Measurements from ENCODE around the gene EIF2B2. TPM values are rescaled to one million over a fixed set of nuclear protein-coding genes. Genes with fewer than 3 reads are reported as not detected.

EIF2B2 gene
- polyA plus RNA-seq (ENCODE audit: insufficient read length in 10 of 10), result 10 to 100 TPM; 43.6 to 60.2 (median 47.8) TPM
- long read RNA-seq, donor 1, full-length matches to known transcripts, result 13 of 19 reads
- long read RNA-seq, donor 1, partial matches to known transcripts, result 6 of 19 reads
- long read RNA-seq, donor 1, other reads (novel, unspliced or antisense), result 0 of 19 reads
- long read RNA-seq, donor 2, full-length matches to known transcripts, result 19 of 19 reads
- long read RNA-seq, donor 2, partial matches to known transcripts, result 0 of 19 reads
- long read RNA-seq, donor 2, other reads (novel, unspliced or antisense), result 0 of 19 reads
- long read RNA-seq, donor 3, result 0 reads
- long read RNA-seq, donor 4, full-length matches to known transcripts, result 16 of 16 reads
- long read RNA-seq, donor 4, partial matches to known transcripts, result 0 of 16 reads
- long read RNA-seq, donor 4, other reads (novel, unspliced or antisense), result 0 of 16 reads
- long read RNA-seq, donor 5, full-length matches to known transcripts, result 15 of 15 reads
- long read RNA-seq, donor 5, partial matches to known transcripts, result 0 of 15 reads
- long read RNA-seq, donor 5, other reads (novel, unspliced or antisense), result 0 of 15 reads
- long read RNA-seq, donor 6, full-length matches to known transcripts, result 10 of 20 reads
- long read RNA-seq, donor 6, partial matches to known transcripts, result 10 of 20 reads
- long read RNA-seq, donor 6, other reads (novel, unspliced or antisense), result 0 of 20 reads
- long read RNA-seq, donor 7, full-length matches to known transcripts, result 13 of 20 reads
- long read RNA-seq, donor 7, partial matches to known transcripts, result 7 of 20 reads
- long read RNA-seq, donor 7, other reads (novel, unspliced or antisense), result 0 of 20 reads
- long read RNA-seq, donor 8, full-length matches to known transcripts, result 11 of 11 reads
- long read RNA-seq, donor 8, partial matches to known transcripts, result 0 of 11 reads
- long read RNA-seq, donor 8, other reads (novel, unspliced or antisense), result 0 of 11 reads
- long read RNA-seq, donor 9, full-length matches to known transcripts, result 3 of 3 reads
- long read RNA-seq, donor 9, partial matches to known transcripts, result 0 of 3 reads
- long read RNA-seq, donor 9, other reads (novel, unspliced or antisense), result 0 of 3 reads

GRCh38 chr14:75002392-75003249 lies at the start of gene EIF2B2:
Gene EIF2B2 (plus strand): TSS chr14:75002921. CDS start chr14:75002991, 70 bp downstream.
- DNase-seq, result peak; percentile 97 to 99 (median 98)

DNA sequence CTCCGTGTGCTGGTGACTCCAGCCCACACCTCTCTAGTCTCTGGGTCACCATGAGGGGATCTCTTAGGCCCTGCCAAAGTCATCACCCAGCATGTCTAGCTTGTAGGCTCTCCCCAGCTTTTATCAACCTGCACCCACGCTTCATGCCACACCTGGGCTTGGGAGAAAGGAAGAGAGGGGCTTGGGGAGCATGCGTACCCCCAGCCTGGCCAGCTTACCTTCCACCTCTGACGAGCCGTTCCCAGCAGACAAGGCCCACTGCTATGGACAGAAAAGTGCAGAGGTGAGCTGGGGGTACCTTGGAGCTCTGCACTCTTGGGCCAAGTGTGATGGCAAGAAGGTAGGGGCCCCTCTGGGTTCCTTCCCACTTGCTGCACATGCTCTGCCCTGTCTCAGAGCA lies 49.0 kb upstream of the EIF2B2 start:
- no peak for DNase-seq

GRCh38 chr14:74954232-74954946 lies 48.3 kb upstream of the EIF2B2 start:
- DNase-seq, result peak in 1 of 3 donors; percentile 59

DNA sequence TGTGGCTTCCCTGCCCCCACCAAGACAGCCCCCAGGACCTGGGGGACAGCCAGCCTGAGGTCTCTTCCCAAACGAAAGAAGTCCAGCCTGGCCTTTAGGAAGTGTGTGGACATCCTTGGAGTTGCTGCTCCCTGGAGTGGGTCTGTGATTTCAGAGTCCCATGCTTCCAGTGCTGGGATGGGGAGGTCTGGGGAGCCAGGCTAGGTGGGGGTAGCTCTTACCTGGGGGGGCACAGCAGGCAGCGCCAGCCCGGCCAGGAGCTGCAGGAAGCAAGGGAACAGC lies 47.8 kb upstream of the EIF2B2 start:
- DNase-seq, result no peak

- peak in 1 of 3 donors; percentile 79 for DNase-seq
Observed at GRCh38 chr14:74955229-74956026, 47.3 kb upstream of the EIF2B2 start, which contains the start of gene PGF. Gene PGF (minus strand): TSS chr14:74955597. CDS start chr14:74955242, 355 bp downstream.

GRCh38 chr14:74956027-74956279 lies 46.8 kb upstream of the EIF2B2 start:
- DNase-seq, result no peak

- no peak for DNase-seq
Observed at GRCh38 chr14:74956280-74957072, 46.2 kb upstream of the EIF2B2 start.

GRCh38 chr14:74959596-74960180 lies 43.0 kb upstream of the EIF2B2 start:
- DNase-seq, result no peak

GRCh38 chr14:74960736-74961135 lies 42.0 kb upstream of the EIF2B2 start:
- no peak for DNase-seq

- no peak for DNase-seq
Observed at GRCh38 chr14:74961238-74961911, 41.3 kb upstream of the EIF2B2 start.

GRCh38 chr14:74962046-74962445 lies 40.7 kb upstream of the EIF2B2 start:
- peak in 1 of 3 donors; percentile 12 for DNase-seq

- peak in 1 of 3 donors; percentile 7 for DNase-seq
Observed at GRCh38 chr14:74962493-74962892, 40.2 kb upstream of the EIF2B2 start.

- no peak for DNase-seq
Observed at GRCh38 chr14:74963178-74963704, 39.5 kb upstream of the EIF2B2 start.

DNA sequence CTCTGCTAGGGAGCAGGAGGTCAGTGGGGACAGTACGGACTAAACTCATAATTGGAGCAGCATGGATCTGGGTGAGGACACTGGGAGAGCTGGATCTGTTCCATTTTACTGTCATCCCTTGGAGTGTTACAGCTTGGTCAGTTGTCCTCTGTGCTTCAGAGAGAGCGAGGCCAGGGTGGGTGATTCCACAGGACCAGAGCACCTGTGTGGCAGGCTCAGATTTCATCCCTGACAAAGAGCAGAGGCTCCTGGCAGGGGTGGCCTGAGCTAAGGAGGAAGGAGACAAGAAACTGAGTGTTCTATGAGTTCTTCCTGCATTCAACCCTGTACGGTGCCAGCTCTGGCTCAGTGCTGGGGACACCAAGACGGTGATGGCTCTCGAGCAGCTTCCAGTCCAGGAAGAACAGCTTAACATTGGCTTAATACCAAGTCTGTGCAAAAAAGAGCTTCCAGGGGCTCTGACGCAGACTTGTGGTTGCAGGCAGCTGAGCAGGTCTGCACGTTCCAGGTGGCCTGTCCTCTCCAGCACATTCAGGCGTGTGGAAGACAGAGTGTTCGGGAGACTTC lies 38.9 kb upstream of the EIF2B2 start:
- DNase-seq, result peak in 1 of 3 donors; percentile 52

GRCh38 chr14:74964787-74965485 lies 37.8 kb upstream of the EIF2B2 start:
- DNase-seq, result peak in 1 of 3 donors; percentile 8

DNA sequence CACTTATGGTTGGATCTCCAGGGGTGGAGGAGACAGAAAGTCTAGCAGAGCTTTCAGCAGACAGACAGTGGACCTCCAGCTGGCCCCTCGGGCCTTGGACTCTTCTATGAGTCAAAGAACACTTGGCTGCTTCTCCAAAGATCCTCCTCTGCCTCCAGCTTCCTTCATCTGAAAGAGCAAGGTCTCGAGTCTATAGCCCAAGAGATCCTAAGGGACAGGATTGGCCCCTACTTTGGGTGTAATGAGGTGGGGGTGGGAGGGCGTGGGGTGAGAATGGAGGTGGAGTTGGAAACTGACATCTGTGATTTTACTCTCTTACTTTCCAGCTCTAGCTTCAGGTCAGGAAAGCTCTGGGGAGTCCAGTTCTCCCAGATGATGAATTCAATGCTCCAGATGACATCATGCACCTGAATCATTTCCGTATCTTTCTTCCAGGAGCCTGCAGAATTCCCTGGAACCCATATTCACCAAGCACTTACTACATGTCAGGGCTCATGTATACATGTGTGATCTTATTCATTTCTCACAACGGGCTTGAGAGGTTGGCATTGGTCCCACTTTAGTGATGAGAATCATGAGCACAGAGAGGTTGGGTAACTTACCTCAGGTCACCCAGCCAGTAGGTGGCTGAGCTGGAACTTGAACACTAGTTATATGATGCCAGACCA lies 37.1 kb upstream of the EIF2B2 start:
- peak in 2 of 3 donors; percentile 45 to 63 for DNase-seq

Measured in muscle of back (tissue), 13 donors.